HG03097 (cell line): ENCODE measurements around the gene PPP3R1.
A peak's percentile ranks its signal among the peaks of the same experiment; 100 is the strongest.

Experiments used
- ATAC-seq: cut with Tn5 transposase; IDR thresholded peaks from one replicate; pipeline ENCODE4 v1.9.1; 2021; ENCODE audit not compliant: unreplicated experiment, low FRiP score

The PPP3R1 gene

GRCh38 chr2:68157002-68157401 is 95.3 kb downstream of the PPP3R1 start:
- ATAC-seq, result peak; percentile 34

GRCh38 chr2:68156419-68156818 is 95.9 kb downstream of the PPP3R1 start:
- no peak for ATAC-seq

- no peak for ATAC-seq
Measured at GRCh38 chr2:68155618-68156017, 96.7 kb downstream of the PPP3R1 start.

DNA sequence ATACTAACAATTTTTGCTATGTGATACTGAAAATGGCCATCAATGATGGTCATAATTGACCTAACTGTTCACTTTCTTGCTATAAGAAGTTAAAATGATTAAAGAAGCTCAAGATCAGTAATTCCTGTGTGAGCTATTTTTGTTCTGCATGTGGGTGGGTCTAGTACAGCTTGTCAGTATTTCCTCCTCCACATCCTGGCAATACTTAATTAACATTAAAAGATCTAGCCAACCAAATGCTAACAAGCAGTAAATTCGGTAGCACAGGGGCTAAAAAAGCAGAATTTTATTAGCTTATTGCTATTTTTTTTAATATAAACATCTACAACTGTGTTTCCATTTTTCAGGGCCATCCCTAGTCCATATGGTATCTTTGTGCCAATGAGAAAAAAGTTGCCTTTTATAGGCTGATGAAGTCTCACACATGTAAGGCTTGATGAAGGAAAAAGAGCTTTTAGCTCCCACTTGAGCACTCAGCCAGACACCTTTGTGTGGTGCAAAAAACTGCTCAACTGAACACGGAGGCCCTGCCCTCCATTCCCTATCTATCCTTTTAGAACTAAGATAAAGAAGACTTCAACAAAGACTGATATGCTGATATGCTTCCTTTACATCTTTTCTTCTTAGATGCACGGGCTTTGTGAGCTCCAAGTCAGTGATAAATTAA is 99.5 kb downstream of the PPP3R1 start:
- no peak for ATAC-seq

- ATAC-seq, result no peak
Measured at GRCh38 chr2:68151037-68151436, 101.3 kb downstream of the PPP3R1 start.

DNA sequence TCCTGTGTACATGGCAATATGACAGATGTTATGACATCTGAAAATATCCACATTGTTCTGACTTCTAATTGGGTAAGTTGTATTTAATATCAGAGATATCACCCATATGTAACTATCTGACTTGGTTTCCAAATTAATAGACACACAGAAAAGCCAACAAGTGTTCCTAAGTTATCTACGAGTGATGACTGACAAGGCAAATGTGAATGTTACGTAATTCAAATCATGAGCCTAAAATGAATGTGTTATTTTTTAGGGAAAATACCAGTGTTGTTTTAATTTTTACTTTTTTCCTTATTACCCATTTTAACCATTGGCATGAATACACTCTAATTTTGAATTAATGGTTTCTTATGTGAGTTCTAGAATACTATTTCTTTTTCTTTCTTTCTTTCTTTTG is 110.5 kb downstream of the PPP3R1 start:
- ATAC-seq, result no peak

- no peak for ATAC-seq
Measured at GRCh38 chr2:68135448-68136320, 116.6 kb downstream of the PPP3R1 start.

- ATAC-seq, result no peak
Measured at GRCh38 chr2:68134554-68134953, 117.8 kb downstream of the PPP3R1 start.

- no peak for ATAC-seq
Measured at GRCh38 chr2:68134120-68134519, 118.2 kb downstream of the PPP3R1 start.
